ENCODE data around the gene TIMM8A. TPM values are rescaled to one million over a fixed set of nuclear protein-coding genes. Genes with fewer than 3 reads are reported as not detected.

The TIMM8A gene
- total RNA-seq, 1 experiment from 2014 or later, result 24.9 TPM

GRCh38 chrX:101386542-101386885 is 38.0 kb upstream of the TIMM8A start:
- CTCF ChIA-PET, result no interaction called here
- ATAC-seq (no peak), DNase-seq (ENCODE audit: low read depth, low spot score) (no peak)
- H3K9ac ChIP-seq (ENCODE audit: low read length), result no peak overlapping the region
- TF ChIP-seq TCF7L2 (IDR thresholded peaks at IDR 0.05; ENCODE audit: borderline replicate concordance, extremely low read depth, insufficient read depth, insufficient read length) (no peak), YY1 (IDR thresholded peaks at IDR 0.05; ENCODE audit: extremely low read depth, insufficient replicate concordance, low read depth, low read length) (no peak), EZH2phosphoT487 (IDR thresholded peaks at IDR 0.05; ENCODE audit: borderline replicate concordance) (no peak)
- H3K79me2 ChIP-seq (ENCODE audit: insufficient read depth, low read length), result peaks cover 7% of the 10 kb centered on the region
- H3K9me2 ChIP-seq (ENCODE audit: insufficient read depth), result no peaks in the 10 kb centered on the region
- no peak overlapping the region for H3K4me2 ChIP-seq (ENCODE audit: low read length)
- no peak overlapping the region for H3K27ac ChIP-seq (ENCODE audit: low read depth, low read length)
- H4K20me1 ChIP-seq (ENCODE audit: insufficient read depth), result no peaks in the 10 kb centered on the region
- no peak overlapping the region for H2AFZ ChIP-seq (ENCODE audit: low read depth, low read length, poor library complexity, severe bottlenecking)
- H3K36me3 ChIP-seq (ENCODE audit: control insufficient read depth in 1 of 2, insufficient read depth in 2 of 2, low read length in 2 of 2), result peaks cover 0 to under 1% of the 10 kb centered on the region in 2 experiments; a peak in 1 of 4 replicates
- H3K27me3 ChIP-seq (ENCODE audit: insufficient read depth, low read length), result no peaks in the 10 kb centered on the region
- peaks cover 0 to 5% of the 10 kb centered on the region in 2 experiments; a peak in 1 of 4 replicates for H3K4me1 ChIP-seq (ENCODE audit: control insufficient read depth in 1 of 2, insufficient read depth in 2 of 2, low read length in 2 of 2)
- RAD21 ChIA-PET (ENCODE audit: low non-redundant PET in 1 of 2, low total read pairs in 2 of 2, uncharacterized antibody in 2 of 2, unreplicated experiment in 2 of 2), result no interaction called here
- no peaks in the 10 kb centered on the region for H3K9me3 ChIP-seq (ENCODE audit: control insufficient read depth in 1 of 2, insufficient read depth in 1 of 2, low read depth in 1 of 2, low read length in 2 of 2)
- POLR2A ChIA-PET, result no interaction called here
- no peak overlapping the region for H3K4me3 ChIP-seq (replicated peaks in 1 of 2; ENCODE audit: low read depth in 1 of 2, low read length in 2 of 2)
- BruUV-seq (replicated peaks), result no TSS peak
- intact Hi-C loops (cut with micrococcal nuclease), result no loop called here

GRCh38 chrX:101385795-101386541 is 37.4 kb upstream of the TIMM8A start, which contains the start of gene BTK:
TSS of gene BTK (minus strand) at chrX:101386191. CDS start at chrX:101375284, 10,907 bp downstream.
- no peaks in the 10 kb centered on the region for H3K9me2 ChIP-seq (ENCODE audit: insufficient read depth)
- intact Hi-C loops (cut with micrococcal nuclease), result no loop called here
- H3K79me2 ChIP-seq (ENCODE audit: insufficient read depth, low read length), result peaks cover 2% of the 10 kb centered on the region; the same call in 1 of the 2 replicates
- no peak within 1 kb of the TSS for H3K4me2 ChIP-seq (ENCODE audit: low read length)
- ChIA-PET RAD21 (ENCODE audit: low non-redundant PET in 1 of 2, low total read pairs in 2 of 2, uncharacterized antibody in 2 of 2, unreplicated experiment in 2 of 2) (no interaction called here), CTCF (no interaction called here), POLR2A (no interaction called here)
- no peaks in the 10 kb centered on the region for H3K9me3 ChIP-seq (ENCODE audit: control insufficient read depth in 1 of 2, insufficient read depth in 1 of 2, low read depth in 1 of 2, low read length in 2 of 2)
- no peak within 1 kb of the TSS for H2AFZ ChIP-seq (ENCODE audit: low read depth, low read length, poor library complexity, severe bottlenecking)
- H3K27ac ChIP-seq (ENCODE audit: low read depth, low read length), result no peak within 1 kb of the TSS
- DNase-seq (ENCODE audit: low read depth, low spot score) (no peak), ATAC-seq (no peak)
- no peaks in the 10 kb centered on the region for H3K27me3 ChIP-seq (ENCODE audit: insufficient read depth, low read length)
- no TSS peak for BruUV-seq (replicated peaks)
- H3K9ac ChIP-seq (ENCODE audit: low read length), result no peak within 1 kb of the TSS
- no peak for TF ChIP-seq POLR2AphosphoS5 (IDR thresholded peaks at IDR 0.05; ENCODE audit: low read depth, low read length)
- no peak for TF ChIP-seq RAD21 (IDR thresholded peaks at IDR 0.05; ENCODE audit: low read depth)
- no peak for TF ChIP-seq ZFX (IDR thresholded peaks at IDR 0.05)
- TF ChIP-seq EGR1 (IDR thresholded peaks at IDR 0.05; ENCODE audit: low read depth), result no peak
- no peak for TF ChIP-seq REST (IDR thresholded peaks at IDR 0.05; ENCODE audit: low read depth)
- no peak for TF ChIP-seq ZNF274 (IDR thresholded peaks at IDR 0.05; ENCODE audit: low read depth, low read length)
- no peak for TF ChIP-seq SIN3A (IDR thresholded peaks at IDR 0.05; ENCODE audit: low read depth)
- no peak for TF ChIP-seq TCF7L2 (IDR thresholded peaks at IDR 0.05; ENCODE audit: borderline replicate concordance, extremely low read depth, insufficient read depth, insufficient read length)
- TF ChIP-seq ZBTB33 (IDR thresholded peaks at IDR 0.05; ENCODE audit: extremely low read depth, insufficient replicate concordance, low read length), result no peak
- no peaks in the 10 kb centered on the region for H4K20me1 ChIP-seq (ENCODE audit: insufficient read depth)
- peaks cover 0 to 5% of the 10 kb centered on the region in 2 experiments; a peak in 1 of 4 replicates for H3K4me1 ChIP-seq (ENCODE audit: control insufficient read depth in 1 of 2, insufficient read depth in 2 of 2, low read length in 2 of 2)
- H3K4me3 ChIP-seq (replicated peaks in 1 of 2; ENCODE audit: low read depth in 1 of 2, low read length in 2 of 2), result no peak within 1 kb of the TSS
- no peaks in the 10 kb centered on the region for H3K36me3 ChIP-seq (ENCODE audit: control insufficient read depth in 1 of 2, insufficient read depth in 2 of 2, low read length in 2 of 2)

Measured in HCT116 (cell line).